ENCODE measurements around the gene LDB3. TPM values are rescaled to one million over a fixed set of nuclear protein-coding genes. Genes with fewer than 3 reads are reported as not detected.

Gene LDB3
- total and polyA plus RNA-seq, 9 of the 15 experiments (the other 6 are each of a cell fraction or from before 2014, with no cell fraction given), result 0.03 TPM; not detected in 8

DNA sequence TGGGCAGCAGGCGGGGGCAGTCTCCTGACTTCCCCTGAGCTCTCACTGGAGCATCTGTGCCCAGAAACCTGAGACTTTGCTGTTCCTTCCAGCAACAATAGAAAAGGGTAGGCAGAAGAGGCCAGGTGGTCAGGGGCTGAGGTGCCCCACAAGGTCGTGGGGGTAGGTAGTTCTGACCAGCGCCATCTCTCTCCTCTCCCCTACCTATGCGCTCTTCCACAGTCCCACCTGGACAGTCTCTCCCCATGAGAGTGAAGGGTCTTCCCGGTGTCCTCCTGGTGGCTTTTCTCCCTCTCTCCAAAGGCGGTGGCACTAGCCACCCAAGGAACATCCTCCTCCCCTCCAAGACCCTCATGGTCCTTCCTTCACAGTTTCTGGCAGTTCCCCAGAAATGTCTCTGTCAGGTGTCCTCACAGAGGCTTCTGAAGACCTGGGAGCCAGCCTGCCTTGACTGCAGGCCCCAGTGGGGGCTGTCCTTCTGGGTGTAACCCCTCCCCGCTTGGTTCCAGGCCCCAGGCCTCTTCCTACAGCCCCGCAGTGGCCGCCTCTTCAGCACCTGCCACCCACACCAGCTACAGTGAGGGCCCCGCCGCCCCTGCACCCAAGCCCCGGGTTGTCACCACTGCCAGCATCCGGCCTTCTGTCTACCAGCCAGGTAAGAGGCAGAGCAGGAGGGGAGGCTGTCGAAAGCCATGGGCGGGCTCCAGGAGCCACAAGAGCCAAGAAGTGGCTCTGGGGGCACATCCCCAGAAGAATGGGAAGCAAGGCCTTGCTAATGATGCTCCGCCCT lies 41.3 kb downstream of the LDB3 start:
- BruUV-seq (replicated peaks), result no TSS peak
- POLR2A ChIA-PET, result no interaction called here

More for the DNA sequence above, 41.3 kb downstream of the LDB3 start:
- Histone ChIP-seq H3K9ac (ENCODE audit: insufficient read depth in 1 of 2, low read depth in 2 of 2, low read length in 2 of 2) (no peak overlapping the region; a peak in 1 of 4 replicates), H4K20me1 (replicated peaks; ENCODE audit: control insufficient read depth, insufficient read depth, low read length) (no peaks in the 10 kb centered on the region), H2AFZ (ENCODE audit: low read depth, low read length) (no peak overlapping the region), H3K4me3 (no peak overlapping the region), H3K79me2 (ENCODE audit: control insufficient read depth, insufficient read depth, low read length) (no peaks in the 10 kb centered on the region), H3K4me1 (replicated peaks in 1 of 2; ENCODE audit: control insufficient read depth in 2 of 2, insufficient read depth in 2 of 2, low read length in 2 of 2) (peaks cover 0 to 32% of the 10 kb centered on the region in 2 experiments; a peak in 4 of 5 replicates), H3K4me2 (ENCODE audit: insufficient read depth, low read length) (no peak overlapping the region), H3K27me3 (ENCODE audit: control insufficient read depth in 2 of 2, insufficient read depth in 2 of 2, low read length in 2 of 2) (no peaks in the 10 kb centered on the region), H3K9me1 (ENCODE audit: control insufficient read depth, insufficient read depth, low read length) (no peaks in the 10 kb centered on the region), H3K9me3 (replicated peaks; ENCODE audit: control insufficient read depth, insufficient read depth, low read depth, low read length) (no peaks in the 10 kb centered on the region), H3K36me3 (ENCODE audit: control insufficient read depth, insufficient read depth, low read length) (no peaks in the 10 kb centered on the region), H3K27ac (ENCODE audit: extremely low read depth, low read depth, low read length) (no peak overlapping the region)
- intact Hi-C loops (cut with micrococcal nuclease), result loop anchor here (2.0 kb wide), 1 partner anchor 43 kb away; no protein-coding TSS in a partner anchor
- 69% methylated on average over 9 of the region's 16 CpGs for WGBS (ENCODE audit: insufficient coverage, low coverage, missing lambda C conversion rate)
- in situ Hi-C loops (cut with MboI), result loop anchor here (5.0 kb wide), 1 partner anchor 193 kb away; no protein-coding TSS in a partner anchor
- FAIRE-seq, result no peak
- CTCF ChIA-PET (ENCODE audit: low intra/inter-chr PET ratio), result interaction anchor here (2.9 kb wide), 1 partner anchor 190 kb away, joined by 20 read pairs; no protein-coding TSS in a partner anchor
- no peak for ATAC-seq
- TF ChIP-seq SREBF1 (IDR thresholded peaks at IDR 0.05; ENCODE audit: borderline replicate concordance, low read depth, low read length), result no peak
- TF ChIP-seq CSDE1 (IDR thresholded peaks at IDR 0.05), result no peak
- TF ChIP-seq ZNF740 (CRISPR knock-in tag; IDR thresholded peaks at IDR 0.05), result no peak
- no peak for TF ChIP-seq ZNF740 (tag; IDR thresholded peaks at IDR 0.05)
- no peak for TF ChIP-seq SAFB (IDR thresholded peaks at IDR 0.05; ENCODE audit: borderline replicate concordance, low read depth, low read length)
- TF ChIP-seq IRF2 (CRISPR knock-in tag; IDR thresholded peaks at IDR 0.05), result no peak
- TF ChIP-seq, protein P1, sequence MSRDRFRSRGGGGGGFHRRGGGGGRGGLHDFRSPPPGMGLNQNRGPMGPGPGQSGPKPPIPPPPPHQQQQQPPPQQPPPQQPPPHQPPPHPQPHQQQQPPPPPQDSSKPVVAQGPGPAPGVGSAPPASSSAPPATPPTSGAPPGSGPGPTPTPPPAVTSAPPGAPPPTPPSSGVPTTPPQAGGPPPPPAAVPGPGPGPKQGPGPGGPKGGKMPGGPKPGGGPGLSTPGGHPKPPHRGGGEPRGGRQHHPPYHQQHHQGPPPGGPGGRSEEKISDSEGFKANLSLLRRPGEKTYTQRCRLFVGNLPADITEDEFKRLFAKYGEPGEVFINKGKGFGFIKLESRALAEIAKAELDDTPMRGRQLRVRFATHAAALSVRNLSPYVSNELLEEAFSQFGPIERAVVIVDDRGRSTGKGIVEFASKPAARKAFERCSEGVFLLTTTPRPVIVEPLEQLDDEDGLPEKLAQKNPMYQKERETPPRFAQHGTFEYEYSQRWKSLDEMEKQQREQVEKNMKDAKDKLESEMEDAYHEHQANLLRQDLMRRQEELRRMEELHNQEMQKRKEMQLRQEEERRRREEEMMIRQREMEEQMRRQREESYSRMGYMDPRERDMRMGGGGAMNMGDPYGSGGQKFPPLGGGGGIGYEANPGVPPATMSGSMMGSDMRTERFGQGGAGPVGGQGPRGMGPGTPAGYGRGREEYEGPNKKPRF (IDR thresholded peaks at IDR 0.05; ENCODE audit: low read depth, low read length), result no peak
- no peak for TF ChIP-seq BHLHE40 (IDR thresholded peaks at IDR 0.05; ENCODE audit: low read length)
- DNase-seq (ENCODE audit: extremely low read depth in 1 of 4, low spot score in 3 of 4), result no peak
